Measurements from ENCODE around the gene RSRC2. TPM values are rescaled to one million over a fixed set of nuclear protein-coding genes. Genes with fewer than 3 reads are reported as not detected.
A peak's percentile ranks its signal among the peaks of the same experiment; 100 is the strongest.

Gene RSRC2
- total RNA-seq, 1 experiment from 2014 or later = 64.9 TPM

DNA sequence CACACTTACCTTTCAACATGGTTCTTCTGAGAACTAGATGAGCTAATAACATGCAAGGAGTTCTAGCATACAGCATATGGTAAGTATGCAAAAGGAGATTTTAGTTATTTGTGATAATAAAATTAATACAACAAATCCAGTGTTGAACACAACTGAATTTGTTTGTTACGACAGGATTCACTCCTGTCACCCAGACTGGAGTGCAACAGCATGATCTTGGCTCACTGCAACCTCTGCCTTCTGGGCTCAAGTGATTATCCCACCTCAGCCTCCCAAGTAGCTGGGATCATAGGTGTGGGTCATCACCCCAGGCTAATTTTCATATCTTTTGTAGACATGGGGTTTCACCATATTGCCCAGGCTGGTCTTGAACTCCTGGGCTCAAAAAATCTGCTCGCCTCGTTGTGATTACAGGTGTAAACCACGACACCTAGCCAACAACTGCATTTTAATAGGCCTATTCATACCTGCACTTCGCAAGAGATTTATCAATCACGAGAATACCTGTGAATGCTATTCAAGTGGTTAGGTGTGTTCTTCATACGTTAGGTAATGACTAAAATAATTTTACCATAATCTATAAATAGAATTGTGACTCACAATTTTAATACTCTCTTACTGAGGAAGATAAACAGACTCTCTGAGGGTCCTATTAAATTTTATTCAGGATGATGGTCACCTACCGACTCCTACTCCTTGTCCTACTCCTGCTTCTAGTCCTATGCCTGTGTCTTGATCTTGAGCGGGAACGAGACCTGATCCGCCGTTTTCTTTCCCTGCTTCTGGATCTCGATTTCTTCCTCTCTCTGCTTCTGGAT is 10.0 kb downstream of the RSRC2 start:
- Histone ChIP-seq H3K27ac (ENCODE audit: insufficient read length, low read depth, low read length) (no peak overlapping the region), H3T11ph (ENCODE audit: low read length) (no peak overlapping the region), H4K5ac (ENCODE audit: insufficient read length, low read depth, low read length) (no peak overlapping the region), H4K91ac (ENCODE audit: insufficient read length, low read depth, low read length) (no peak overlapping the region), H2BK120ac (ENCODE audit: low read depth, low read length, poor library complexity, severe bottlenecking) (no peak overlapping the region), H2AFZ (ENCODE audit: low read length) (no peak overlapping the region), H3K4ac (ENCODE audit: low read depth, low read length) (no peak overlapping the region), H3K4me1 (ENCODE audit: insufficient read depth, low read length) (no peaks in the 10 kb centered on the region), H2BK12ac (ENCODE audit: insufficient read length, low read depth, low read length) (no peak overlapping the region), H3K4me2 (ENCODE audit: insufficient read depth, insufficient read length, low read length) (no peak overlapping the region), H3K56ac (ENCODE audit: insufficient read length, low read depth, low read length) (no peak overlapping the region), H2BK15ac (ENCODE audit: low read depth, low read length) (no peak overlapping the region), H3K9me3 (ENCODE audit: control insufficient read depth, low read depth, low read length) (no peaks in the 10 kb centered on the region), H3K9ac (ENCODE audit: extremely low read depth, insufficient read length, low read length) (no peak overlapping the region), H3K79me1 (ENCODE audit: insufficient read depth, low read depth, low read length, poor library complexity, severe bottlenecking) (peaks cover 6% of the 10 kb centered on the region), H3K27me3 (ENCODE audit: insufficient read depth, low read length) (no peaks in the 10 kb centered on the region), H2BK5ac (ENCODE audit: insufficient read length, low read length) (no peak overlapping the region), H3K23me2 (ENCODE audit: insufficient read length, low read depth, low read length, poor library complexity, severe bottlenecking) (no peaks in the 10 kb centered on the region), H2AK5ac (ENCODE audit: insufficient read length, low read length) (no peak overlapping the region), H4K20me1 (ENCODE audit: control insufficient read depth, insufficient read depth, insufficient read length) (no peaks in the 10 kb centered on the region), H3K14ac (ENCODE audit: insufficient read depth, low read length) (no peak overlapping the region), H3K23ac (ENCODE audit: insufficient read length, low read depth, low read length) (no peak overlapping the region), H3K18ac (ENCODE audit: insufficient read length, low read depth, low read length) (no peak overlapping the region), H2BK20ac (ENCODE audit: low read depth, low read length, poor library complexity, severe bottlenecking) (no peak overlapping the region), H4K8ac (replicated peaks; ENCODE audit: insufficient read length, low read depth, low read length) (no peak overlapping the region), H3K79me2 (ENCODE audit: insufficient read depth, low read length) (peaks cover under 1% of the 10 kb centered on the region; the same call in 1 of the 2 replicates)
- no peaks in the 10 kb centered on the region; the same call in 1 of the 2 replicates for H3K27me3 Mint-ChIP-seq (ENCODE audit: low read depth)
- H3K4me3 Mint-ChIP-seq = no peak overlapping the region
- no peaks in the 10 kb centered on the region for H3K9me3 Mint-ChIP-seq
- H3K27ac Mint-ChIP-seq = peak overlapping the region in 2 of 3 experiments; percentile 46 to 69; a peak in 2 of 7 replicates
- no CpG with 5 or more reads among the region's 13 CpGs for WGBS (ENCODE audit: extremely low coverage, insufficient read length, low lambda C conversion rate)
- H3K36me3 Mint-ChIP-seq (ENCODE audit: insufficient read depth in 1 of 3, low read depth in 3 of 3) = peaks cover 75 to 95% (median 94%) of the 10 kb centered on the region in 3 experiments
- DNase-seq = no peak
- no peaks in the 10 kb centered on the region for H3K4me1 Mint-ChIP-seq
- TF ChIP-seq, protein P1, sequence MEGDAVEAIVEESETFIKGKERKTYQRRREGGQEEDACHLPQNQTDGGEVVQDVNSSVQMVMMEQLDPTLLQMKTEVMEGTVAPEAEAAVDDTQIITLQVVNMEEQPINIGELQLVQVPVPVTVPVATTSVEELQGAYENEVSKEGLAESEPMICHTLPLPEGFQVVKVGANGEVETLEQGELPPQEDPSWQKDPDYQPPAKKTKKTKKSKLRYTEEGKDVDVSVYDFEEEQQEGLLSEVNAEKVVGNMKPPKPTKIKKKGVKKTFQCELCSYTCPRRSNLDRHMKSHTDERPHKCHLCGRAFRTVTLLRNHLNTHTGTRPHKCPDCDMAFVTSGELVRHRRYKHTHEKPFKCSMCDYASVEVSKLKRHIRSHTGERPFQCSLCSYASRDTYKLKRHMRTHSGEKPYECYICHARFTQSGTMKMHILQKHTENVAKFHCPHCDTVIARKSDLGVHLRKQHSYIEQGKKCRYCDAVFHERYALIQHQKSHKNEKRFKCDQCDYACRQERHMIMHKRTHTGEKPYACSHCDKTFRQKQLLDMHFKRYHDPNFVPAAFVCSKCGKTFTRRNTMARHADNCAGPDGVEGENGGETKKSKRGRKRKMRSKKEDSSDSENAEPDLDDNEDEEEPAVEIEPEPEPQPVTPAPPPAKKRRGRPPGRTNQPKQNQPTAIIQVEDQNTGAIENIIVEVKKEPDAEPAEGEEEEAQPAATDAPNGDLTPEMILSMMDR (conservative IDR thresholded peaks at IDR 0.05) = no peak
